Epithelial cell of proximal tubule (primary cell): Measurements from ENCODE around the gene HLA-DPA1. TPM values are rescaled to one million over a fixed set of nuclear protein-coding genes. Genes with fewer than 3 reads are reported as not detected.

Experiments used
- DNase-seq: peaks from one replicate; pipeline ENCODE4 v3.0.0-alpha.2; 2011; ENCODE audit warnings: low read depth
- H3K4me3 ChIP-seq: 2 replicates; pipeline ENCODE4 v1.5.1; 2011; ENCODE audit warnings: low read depth, mild to moderate bottlenecking, low read length
- CTCF ChIP-seq: conservative IDR thresholded peaks from 2 replicates; pipeline ENCODE4 v1.5.1; 2012; ENCODE audit warnings: low read depth, mild to moderate bottlenecking, low read length
- total RNA-seq: library from RNA; depleted of rRNA; stranded (reverse); fragments of >200 nt; gene quantifications from 2 replicates; pipeline ENCODE4 v1.2.3, GENCODE V29; 2015

Gene HLA-DPA1
- total RNA-seq, 1 donor from 2014 or later, result 6.8 TPM

- TF ChIP-seq CTCF, result peak; percentile 68
- no peak overlapping the region for H3K4me3 ChIP-seq
- DNase-seq, result peak; percentile 50
Observed at GRCh38 chr6:33014841-33015634, 58.4 kb downstream of the HLA-DPA1 start.

Other genes with a start within 250 kb of the HLA-DPA1 start
- gene TAP2, start 234.9 kb downstream of the HLA-DPA1 start, total RNA-seq, result 23.6 and 29.4 TPM in 2 replicates
- 75.1 and 84.4 TPM in 2 replicates for gene PSMB8, start 229.6 kb downstream of the HLA-DPA1 start, total RNA-seq
- gene TAP1, start 219.9 kb downstream of the HLA-DPA1 start, total RNA-seq, result 50.7 and 54.5 TPM in 2 replicates
- gene PSMB9, start 219.5 kb downstream of the HLA-DPA1 start, total RNA-seq, result 20.5 and 24.3 TPM in 2 replicates
- gene HLA-DMB, start 132.6 kb downstream of the HLA-DPA1 start, total RNA-seq, result 3.5 and 4.2 TPM in 2 replicates
- 0.65 and 2.0 TPM in 2 replicates for gene HLA-DMA, start 120.6 kb downstream of the HLA-DPA1 start, total RNA-seq
- gene BRD2, start 105.1 kb downstream of the HLA-DPA1 start, total RNA-seq, result 128 and 140 TPM in 2 replicates
- 1.6 TPM in 1 of 2 replicates, not detected in the other for gene HLA-DOA, start 64.1 kb downstream of the HLA-DPA1 start, total RNA-seq
- gene HLA-DPB1, start 2.3 kb upstream of the HLA-DPA1 start, total RNA-seq, result 49.4 and 52.3 TPM in 2 replicates
- gene COL11A2, start 118.8 kb upstream of the HLA-DPA1 start, total RNA-seq, result 0.06 and 0.07 TPM in 2 replicates
- gene RXRB, start 127.0 kb upstream of the HLA-DPA1 start, total RNA-seq, result 15.0 and 15.1 TPM in 2 replicates
- gene SLC39A7, start 127.2 kb upstream of the HLA-DPA1 start, total RNA-seq, result 70.8 and 97.8 TPM in 2 replicates
- gene HSD17B8, start 131.0 kb upstream of the HLA-DPA1 start, total RNA-seq, result 16.3 and 16.9 TPM in 2 replicates
- gene RING1, start 134.9 kb upstream of the HLA-DPA1 start, total RNA-seq, result 11.3 and 17.2 TPM in 2 replicates
- 33.9 and 42.8 TPM in 2 replicates for gene VPS52, start 198.2 kb upstream of the HLA-DPA1 start, total RNA-seq
- gene RPS18, start 198.4 kb upstream of the HLA-DPA1 start, total RNA-seq, result 2,737 and 3,799 TPM in 2 replicates
- 4.6 and 7.0 TPM in 2 replicates for gene B3GALT4, start 203.5 kb upstream of the HLA-DPA1 start, total RNA-seq
- 67.9 and 116 TPM in 2 replicates for gene WDR46, start 215.6 kb upstream of the HLA-DPA1 start, total RNA-seq
- 55.8 and 69.3 TPM in 2 replicates for gene PFDN6, start 216.0 kb upstream of the HLA-DPA1 start, total RNA-seq
- gene RGL2, start 225.3 kb upstream of the HLA-DPA1 start, total RNA-seq, result 34.0 and 46.8 TPM in 2 replicates
- 108 and 144 TPM in 2 replicates for gene TAPBP, start 240.4 kb upstream of the HLA-DPA1 start, total RNA-seq
- 8.2 and 13.5 TPM in 2 replicates for gene ZBTB22, start 244.1 kb upstream of the HLA-DPA1 start, total RNA-seq
- gene DAXX, start 249.3 kb upstream of the HLA-DPA1 start, total RNA-seq, result 52.7 and 58.1 TPM in 2 replicates